Left ventricle myocardium inferior (tissue), 1 donor: ENCODE results near the gene ADAMTS3. TPM values are rescaled to one million over a fixed set of nuclear protein-coding genes. Genes with fewer than 3 reads are reported as not detected.

Experiments
- DNase-seq: peaks from one replicate; pipeline ENCODE4 v3.0.0-alpha.2; 2020
- H3K27ac ChIP-seq: fragments of 200-600 bp; replicated peaks from 2 replicates; pipeline ENCODE4 v1.8.0; 2021
- H3K27me3 ChIP-seq: fragments of 200-600 bp; 2 replicates; pipeline ENCODE4 v1.8.0; 2021; ENCODE audit warnings: low read depth
- H3K36me3 ChIP-seq: fragments of 200-600 bp; 2 replicates; pipeline ENCODE4 v1.8.0; 2021
- H3K4me1 ChIP-seq: fragments of 200-600 bp; 2 replicates; pipeline ENCODE4 v1.8.0; 2021
- H3K4me3 ChIP-seq: fragments of 200-600 bp; 2 replicates; pipeline ENCODE4 v1.8.0; 2021; ENCODE audit warnings: mild to moderate bottlenecking, moderate library complexity
- H3K9me3 ChIP-seq: fragments of 200-600 bp; replicated peaks from 2 replicates; pipeline ENCODE4 v1.8.0; 2021
- intact Hi-C: fragments of 100-400 bp; cut with micrococcal nuclease; formaldehyde crosslinking; loops from one replicate; pipeline ENCODE4 v1.11.0; 2022
- total RNA-seq: library from RNA; stranded (reverse); fragmentation: NEBNext Ultra II Directional; extraction: Animal tissue kit (Norgen Biotek cat#: 25700); gene quantifications from one replicate; pipeline ENCODE4 v1.2.1, GENCODE V29; 2021
- TF ChIP-seq, protein P1 (sequence below): fragments of 200-600 bp; IDR thresholded peaks from 2 replicates; pipeline ENCODE4 v1.8.0; 2021; ENCODE audit warnings: antibody characterized with exemption, mild to moderate bottlenecking, borderline replicate concordance
- donor health status: DM: no; HTN: yes; CAD: no; lungs with severe emphysema.

The ADAMTS3 gene
- total RNA-seq, 1 donor from 2014 or later, result 0.60 TPM

DNA sequence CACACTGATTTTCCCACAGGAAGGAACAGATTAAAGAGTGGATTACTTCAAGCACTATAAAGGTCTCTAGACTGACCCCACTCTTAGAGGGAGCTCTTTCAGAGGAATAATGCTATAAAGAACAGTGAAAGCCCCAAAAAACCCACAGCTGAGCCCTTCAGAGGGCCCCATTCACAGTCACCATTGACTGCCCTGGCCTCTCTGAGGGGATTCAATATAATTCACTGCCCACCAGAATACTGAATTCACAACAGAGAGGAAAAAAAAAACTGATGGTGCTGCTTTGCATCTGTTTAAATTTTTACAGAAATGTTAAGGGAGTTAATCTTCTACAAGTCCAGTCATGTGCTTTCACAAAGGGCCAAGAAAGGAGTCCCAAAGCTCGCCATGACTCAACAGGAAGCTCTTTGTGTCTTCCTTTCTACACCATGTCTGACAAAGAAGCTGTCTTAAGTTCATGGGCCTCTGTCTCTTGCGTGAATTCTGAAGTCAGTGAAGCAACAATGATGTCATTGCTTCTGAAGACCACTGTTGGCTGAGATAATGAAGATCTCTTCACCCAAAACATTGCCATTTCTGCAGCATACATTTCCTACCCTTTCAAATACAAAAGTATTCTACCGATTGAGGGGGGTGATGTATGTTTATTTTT lies 174.9 kb downstream of the ADAMTS3 start:
- Histone ChIP-seq H3K9me3 (no peaks in the 10 kb centered on the region), H3K27ac (no peak overlapping the region), H3K36me3 (no peaks in the 10 kb centered on the region), H3K4me3 (no peak overlapping the region), H3K27me3 (no peaks in the 10 kb centered on the region), H3K4me1 (peaks cover 16% of the 10 kb centered on the region)
- TF ChIP-seq, protein P1, sequence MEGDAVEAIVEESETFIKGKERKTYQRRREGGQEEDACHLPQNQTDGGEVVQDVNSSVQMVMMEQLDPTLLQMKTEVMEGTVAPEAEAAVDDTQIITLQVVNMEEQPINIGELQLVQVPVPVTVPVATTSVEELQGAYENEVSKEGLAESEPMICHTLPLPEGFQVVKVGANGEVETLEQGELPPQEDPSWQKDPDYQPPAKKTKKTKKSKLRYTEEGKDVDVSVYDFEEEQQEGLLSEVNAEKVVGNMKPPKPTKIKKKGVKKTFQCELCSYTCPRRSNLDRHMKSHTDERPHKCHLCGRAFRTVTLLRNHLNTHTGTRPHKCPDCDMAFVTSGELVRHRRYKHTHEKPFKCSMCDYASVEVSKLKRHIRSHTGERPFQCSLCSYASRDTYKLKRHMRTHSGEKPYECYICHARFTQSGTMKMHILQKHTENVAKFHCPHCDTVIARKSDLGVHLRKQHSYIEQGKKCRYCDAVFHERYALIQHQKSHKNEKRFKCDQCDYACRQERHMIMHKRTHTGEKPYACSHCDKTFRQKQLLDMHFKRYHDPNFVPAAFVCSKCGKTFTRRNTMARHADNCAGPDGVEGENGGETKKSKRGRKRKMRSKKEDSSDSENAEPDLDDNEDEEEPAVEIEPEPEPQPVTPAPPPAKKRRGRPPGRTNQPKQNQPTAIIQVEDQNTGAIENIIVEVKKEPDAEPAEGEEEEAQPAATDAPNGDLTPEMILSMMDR, result no peak
- intact Hi-C loops, result no loop called here
- DNase-seq, result no peak

DNA sequence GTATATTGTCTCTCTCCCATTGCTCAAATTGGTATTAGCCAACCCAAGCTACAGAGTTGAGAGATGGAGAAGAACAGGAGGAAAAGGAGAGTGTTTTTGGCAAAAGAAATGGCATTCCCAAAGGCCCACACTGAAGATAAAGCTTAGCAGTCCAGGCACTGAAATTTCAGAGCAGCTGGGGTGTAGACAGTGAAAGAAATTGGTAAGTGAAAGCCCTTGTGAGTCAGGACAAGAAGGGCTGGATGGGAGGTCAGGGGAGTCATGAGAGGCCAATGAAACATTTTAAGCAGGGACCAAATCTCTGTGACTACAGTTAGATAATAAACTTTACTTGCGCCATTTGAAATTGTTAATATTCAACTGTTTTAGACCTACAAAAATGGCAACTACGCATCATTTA lies 177.7 kb downstream of the ADAMTS3 start:
- Histone ChIP-seq H3K27ac (no peak overlapping the region), H3K36me3 (no peaks in the 10 kb centered on the region), H3K27me3 (no peaks in the 10 kb centered on the region), H3K4me1 (peaks cover 27% of the 10 kb centered on the region), H3K4me3 (no peak overlapping the region), H3K9me3 (no peaks in the 10 kb centered on the region)
- DNase-seq, result no peak
- intact Hi-C loops, result no loop called here
- TF ChIP-seq, protein P1, result no peak

DNA sequence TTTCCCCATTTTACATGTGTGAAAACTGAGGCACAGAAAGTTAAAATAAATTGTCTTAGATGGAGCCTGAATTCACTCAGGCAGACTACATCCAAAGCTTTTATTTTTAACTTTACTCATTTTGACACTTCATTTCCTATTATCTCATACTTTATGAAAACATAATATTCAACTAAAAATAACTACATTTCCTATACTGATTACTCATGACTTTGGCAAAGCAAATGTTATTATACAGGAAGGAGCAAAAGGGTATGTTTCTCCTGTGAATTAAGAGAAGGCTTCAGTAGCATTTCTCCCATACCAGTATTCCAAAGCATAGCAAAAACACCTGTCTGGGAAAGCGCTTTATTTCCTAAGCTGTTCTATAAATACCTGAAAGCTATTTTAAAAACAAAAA lies 178.6 kb downstream of the ADAMTS3 start:
- Histone ChIP-seq H3K27ac (no peak overlapping the region), H3K4me1 (peaks cover 27% of the 10 kb centered on the region), H3K4me3 (no peak overlapping the region), H3K9me3 (no peaks in the 10 kb centered on the region), H3K27me3 (no peaks in the 10 kb centered on the region), H3K36me3 (no peaks in the 10 kb centered on the region)
- TF ChIP-seq, protein P1, result no peak
- no peak for DNase-seq
- intact Hi-C loops, result no loop called here

DNA sequence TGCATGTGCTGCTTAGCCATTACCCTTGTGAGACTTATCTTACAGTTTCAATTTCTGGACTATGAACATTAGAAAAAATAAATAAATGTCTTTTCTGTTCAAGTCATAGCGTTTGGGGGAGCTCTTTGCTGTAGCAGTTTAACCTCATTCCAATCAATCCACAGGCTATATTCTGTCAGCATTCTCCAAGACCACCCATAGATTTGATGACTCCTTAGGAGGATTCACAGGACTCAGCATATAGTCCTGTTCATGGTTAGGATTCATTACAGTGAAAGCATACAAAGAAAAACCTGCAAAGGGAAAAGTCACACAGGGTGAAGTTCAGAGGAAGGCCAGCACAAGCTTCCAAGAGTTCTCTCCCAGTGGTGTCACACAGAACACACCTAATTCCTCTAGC lies 180.5 kb downstream of the ADAMTS3 start:
- Histone ChIP-seq H3K27me3 (no peaks in the 10 kb centered on the region), H3K9me3 (no peaks in the 10 kb centered on the region), H3K27ac (no peak overlapping the region), H3K4me1 (peaks cover 27% of the 10 kb centered on the region), H3K36me3 (no peaks in the 10 kb centered on the region), H3K4me3 (no peak overlapping the region)
- no peak for DNase-seq
- TF ChIP-seq, protein P1, result no peak
- intact Hi-C loops, result no loop called here

DNA sequence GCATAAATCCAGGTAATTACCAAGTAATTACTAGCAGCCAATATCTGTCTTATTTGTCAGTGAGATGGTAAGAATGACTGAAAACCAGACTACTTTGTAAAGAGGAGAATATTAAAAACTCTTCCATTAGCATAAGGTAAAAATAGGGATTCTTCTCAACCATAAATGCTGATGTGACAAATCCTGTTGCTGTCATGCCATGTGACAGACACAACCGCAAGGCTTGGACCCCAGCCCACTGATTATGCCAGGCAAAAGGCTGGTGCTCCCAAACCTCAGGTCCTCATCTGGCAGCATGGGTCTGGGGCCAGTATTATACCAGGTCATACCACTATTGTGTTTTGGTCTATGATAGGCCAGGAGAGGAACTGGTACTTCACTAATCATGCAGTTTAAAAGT lies 181.1 kb downstream of the ADAMTS3 start:
- H3K27ac ChIP-seq, result no peak overlapping the region
- H3K4me1 ChIP-seq, result peaks cover 27% of the 10 kb centered on the region
- no peak overlapping the region for H3K4me3 ChIP-seq
- no peaks in the 10 kb centered on the region for H3K36me3 ChIP-seq
- DNase-seq, result no peak
- TF ChIP-seq, protein P1, result no peak
- no peaks in the 10 kb centered on the region for H3K9me3 ChIP-seq
- intact Hi-C loops, result no loop called here
- H3K27me3 ChIP-seq, result no peaks in the 10 kb centered on the region

DNA sequence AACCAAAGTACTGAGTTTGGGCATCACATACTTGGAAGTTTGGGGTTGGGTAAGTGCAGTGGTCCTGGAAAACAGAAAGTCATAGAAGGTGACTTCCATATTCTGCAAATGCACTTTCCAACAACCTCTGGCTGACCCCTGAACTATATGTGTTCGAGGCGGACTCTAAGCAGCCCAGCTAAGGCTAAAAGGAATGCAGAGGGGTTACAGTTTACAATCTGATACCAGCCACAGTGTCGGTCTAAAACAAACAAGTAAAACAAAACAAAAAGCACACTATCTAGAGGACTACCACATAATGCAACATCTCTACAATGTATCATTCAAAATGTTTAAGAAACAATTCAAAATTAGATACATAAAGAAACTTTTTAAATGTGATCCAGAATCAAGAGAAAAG lies 185.6 kb downstream of the ADAMTS3 start:
- Histone ChIP-seq H3K4me1 (peaks cover 6% of the 10 kb centered on the region), H3K27me3 (no peaks in the 10 kb centered on the region), H3K36me3 (no peaks in the 10 kb centered on the region), H3K9me3 (no peaks in the 10 kb centered on the region), H3K27ac (no peak overlapping the region), H3K4me3 (no peak overlapping the region)
- no peak for DNase-seq
- TF ChIP-seq, protein P1, result no peak
- intact Hi-C loops, result no loop called here
